D721Med (cell line): ENCODE results near the gene GCN1.
A peak's percentile ranks its signal among the peaks of the same experiment; 100 is the strongest.

Experiments
- DNase-seq: peaks from one replicate; pipeline ENCODE4 v3.0.0; 2011; ENCODE audit warnings: low spot score; ENCODE audit not compliant: insufficient read length
- FAIRE-seq: peaks from 2 replicates; lab custom pipeline; 2011; peaks lifted over from hg19 to GRCh38; lab: Jason Lieb, UNC
- CTCF ChIP-seq: IDR thresholded peaks from 2 replicates; pipeline ENCODE4 v1.5.1; 2012; ENCODE audit warnings: mild to moderate bottlenecking, control low read depth; ENCODE audit not compliant: insufficient read depth; ENCODE audit errors: missing control alignments

GCN1 gene

GRCh38 chr12:120121766-120122293, 72.7 kb downstream of the GCN1 start:
- no peak for DNase-seq
- no peak for FAIRE-seq
- no peak for TF ChIP-seq CTCF

GRCh38 chr12:120121343-120121742, 73.2 kb downstream of the GCN1 start:
- FAIRE-seq: no peak
- TF ChIP-seq CTCF: no peak
- no peak for DNase-seq

- TF ChIP-seq CTCF: no peak
- FAIRE-seq (no peak), DNase-seq (no peak)
Measured at GRCh38 chr12:120119271-120119973, 75.1 kb downstream of the GCN1 start.

- TF ChIP-seq CTCF: no peak
- FAIRE-seq (no peak), DNase-seq (no peak)
Measured at GRCh38 chr12:120118321-120119061, 76.0 kb downstream of the GCN1 start.

GRCh38 chr12:120117961-120118320, 76.6 kb downstream of the GCN1 start:
- no peak for TF ChIP-seq CTCF
- DNase-seq: no peak
- no peak for FAIRE-seq

- TF ChIP-seq CTCF: no peak
Measured at GRCh38 chr12:120116792-120117651, 77.5 kb downstream of the GCN1 start.

More at GRCh38 chr12:120116792-120117651, 77.5 kb downstream of the GCN1 start:
- peak; percentile 98 for DNase-seq
- no peak for FAIRE-seq
